SH-SY5Y (cell line): Measurements from ENCODE around the gene TAS2R60.

Experiments used
- GATA2 ChIP-seq: IDR thresholded peaks from 2 replicates; pipeline ENCODE4 v1.6.1; 2011; ENCODE audit warnings: mild to moderate bottlenecking, low read depth, low read length
- GATA3 ChIP-seq: IDR thresholded peaks from 2 replicates; pipeline ENCODE4 v1.6.1; 2011; ENCODE audit warnings: low read depth, mild to moderate bottlenecking, low read length, moderate library complexity

The TAS2R60 gene

DNA sequence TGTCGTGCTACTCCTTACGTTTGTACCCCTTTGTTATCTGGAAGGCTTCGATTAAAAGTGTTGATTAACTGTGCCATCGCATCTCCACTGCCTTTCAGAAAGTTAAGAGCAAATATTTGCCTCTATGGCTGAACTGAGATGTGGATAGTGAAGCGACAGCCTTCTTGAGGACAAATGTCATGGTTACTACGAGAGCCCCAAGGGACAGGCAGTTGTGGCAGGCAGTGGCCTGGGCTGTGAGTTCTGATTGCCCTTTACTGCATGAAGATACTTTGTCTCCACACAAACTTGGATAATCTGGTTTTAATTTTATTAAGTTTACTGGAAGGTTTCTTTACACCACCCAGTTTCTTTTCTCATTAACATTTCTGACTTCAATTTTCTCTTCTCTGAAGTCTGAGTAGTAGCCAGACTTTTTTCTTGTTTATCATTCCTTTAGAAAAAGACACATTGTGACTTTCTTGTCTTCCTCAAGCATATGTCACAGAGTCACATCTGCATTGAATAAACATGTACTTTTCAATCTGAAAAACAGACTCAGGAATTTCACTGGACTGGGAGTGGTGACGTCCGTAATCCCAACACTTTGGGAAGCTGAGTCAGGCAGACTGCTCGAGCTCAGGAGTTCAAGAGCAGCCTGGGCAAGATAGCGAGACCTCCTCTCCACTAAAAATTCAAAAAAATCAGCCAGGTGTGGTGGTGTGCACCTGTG is 36.0 kb downstream of the TAS2R60 start:
- TF ChIP-seq GATA2: no peak
- TF ChIP-seq GATA3: no peak

DNA sequence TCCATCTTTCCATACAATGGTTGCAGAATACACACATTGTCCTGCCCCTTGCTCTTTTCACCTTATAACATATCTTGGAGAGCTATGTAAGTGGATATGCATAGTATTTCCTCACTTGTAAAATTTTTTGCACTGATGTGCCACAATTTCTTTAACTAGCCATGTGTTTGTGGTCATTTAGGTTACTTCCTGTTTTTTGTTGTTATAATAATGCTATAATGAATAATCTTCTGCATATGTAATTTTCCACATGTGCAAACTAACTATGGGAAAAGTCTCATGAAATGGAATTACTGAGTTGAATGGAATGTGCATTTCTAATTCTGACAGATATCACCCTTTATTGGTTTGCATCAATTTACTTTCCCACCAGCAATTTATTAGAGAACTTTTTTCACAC is 37.2 kb downstream of the TAS2R60 start:
- TF ChIP-seq GATA3 (no peak), GATA2 (no peak)

DNA sequence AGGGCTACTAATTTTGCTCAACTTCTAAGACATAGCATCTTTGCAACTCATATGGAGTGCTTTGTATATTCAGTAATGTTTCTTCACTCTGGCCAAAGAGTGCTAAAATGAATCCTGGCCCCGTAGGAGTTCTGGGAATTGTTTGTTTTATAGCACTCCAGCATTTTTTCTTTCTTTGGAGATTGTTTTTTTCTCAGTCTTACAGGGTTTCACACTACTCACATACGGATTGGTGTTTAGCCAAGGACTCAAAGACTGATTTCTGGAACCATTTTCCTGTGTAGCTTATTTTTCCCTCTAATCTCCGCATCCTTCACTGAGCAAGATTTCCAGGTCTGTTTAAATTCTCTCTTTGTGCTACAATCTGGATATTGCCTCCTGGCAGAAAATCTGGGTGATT is 40.9 kb downstream of the TAS2R60 start:
- TF ChIP-seq GATA2: no peak
- no peak for TF ChIP-seq GATA3

DNA sequence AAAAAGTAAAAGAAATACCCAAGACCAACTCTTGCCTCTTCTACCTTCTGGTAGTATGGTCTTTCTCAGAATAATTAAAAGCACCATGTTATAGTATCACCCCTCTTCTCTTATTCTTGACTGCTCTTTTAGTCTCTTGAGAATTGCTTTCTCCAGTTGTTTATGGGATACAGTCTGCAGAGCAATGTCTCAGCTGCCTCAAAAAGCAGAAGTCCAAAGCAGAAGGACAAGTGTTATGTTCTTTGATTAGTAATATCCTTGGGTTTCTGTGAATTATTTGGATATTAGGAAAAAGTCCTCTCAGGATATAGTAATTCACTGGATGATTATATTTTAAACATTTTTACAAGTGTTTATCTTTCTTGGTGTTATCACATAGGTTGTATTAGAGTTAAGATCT is 41.8 kb downstream of the TAS2R60 start:
- no peak for TF ChIP-seq GATA3
- TF ChIP-seq GATA2: no peak

DNA sequence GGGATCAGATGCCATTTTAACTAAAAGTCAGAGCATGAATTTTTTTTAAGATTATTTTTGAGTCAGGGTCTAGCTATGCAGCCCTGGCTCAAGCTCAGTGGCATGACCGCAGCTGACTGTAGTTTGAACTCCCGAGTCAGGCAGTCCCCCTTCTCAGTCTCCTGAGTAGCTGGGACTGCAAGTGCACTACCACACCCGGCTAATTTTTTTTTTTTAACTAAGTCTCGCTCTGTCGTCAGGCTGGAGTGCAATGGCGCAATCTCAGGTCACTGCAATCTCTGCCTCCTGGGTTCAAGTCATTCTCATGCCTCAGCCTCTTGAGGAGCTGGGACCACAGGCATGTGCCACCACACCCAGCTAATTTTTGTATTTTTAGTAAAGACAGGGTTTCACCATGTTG is 42.2 kb downstream of the TAS2R60 start:
- TF ChIP-seq GATA2 (no peak), GATA3 (no peak)

DNA sequence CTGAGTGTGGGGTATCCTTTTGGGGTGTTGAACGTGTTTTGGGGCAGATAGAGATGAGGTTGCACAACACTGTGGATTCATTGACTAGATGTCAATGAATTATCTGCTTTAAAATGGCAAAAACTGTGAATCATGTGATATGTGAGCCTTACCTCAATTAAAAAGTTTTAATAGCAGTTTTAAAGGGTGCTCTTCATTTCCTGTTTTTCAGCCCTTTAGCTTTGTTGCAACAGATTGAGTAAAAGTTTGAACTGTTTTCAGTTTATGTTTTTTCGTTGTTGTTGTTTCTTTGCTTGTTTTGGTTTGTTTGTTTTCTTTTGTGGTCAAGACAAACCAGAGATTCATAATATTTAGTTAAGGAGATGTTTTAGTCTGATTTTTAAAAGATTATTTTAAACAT is 43.8 kb downstream of the TAS2R60 start:
- TF ChIP-seq GATA2 (no peak), GATA3 (no peak)

DNA sequence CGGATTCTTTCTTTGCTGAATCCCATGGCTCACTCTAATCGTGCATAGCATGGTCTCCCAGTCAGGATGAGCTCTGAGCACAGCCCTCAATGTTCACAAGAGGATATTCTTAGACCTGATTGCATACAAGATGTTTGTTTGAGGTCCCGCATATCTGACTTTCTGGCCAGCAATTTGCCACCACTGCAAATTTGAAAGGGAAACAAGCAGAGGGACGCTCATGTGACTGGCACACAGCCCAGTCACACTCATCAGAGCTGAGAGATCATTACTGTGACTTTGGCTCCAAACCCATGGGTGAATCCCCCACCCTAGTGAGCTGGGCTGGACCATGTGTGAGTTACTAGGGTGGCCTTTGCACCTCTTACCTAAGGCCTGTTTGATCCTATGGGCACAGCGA is 44.3 kb downstream of the TAS2R60 start:
- TF ChIP-seq GATA3 (no peak), GATA2 (no peak)

DNA sequence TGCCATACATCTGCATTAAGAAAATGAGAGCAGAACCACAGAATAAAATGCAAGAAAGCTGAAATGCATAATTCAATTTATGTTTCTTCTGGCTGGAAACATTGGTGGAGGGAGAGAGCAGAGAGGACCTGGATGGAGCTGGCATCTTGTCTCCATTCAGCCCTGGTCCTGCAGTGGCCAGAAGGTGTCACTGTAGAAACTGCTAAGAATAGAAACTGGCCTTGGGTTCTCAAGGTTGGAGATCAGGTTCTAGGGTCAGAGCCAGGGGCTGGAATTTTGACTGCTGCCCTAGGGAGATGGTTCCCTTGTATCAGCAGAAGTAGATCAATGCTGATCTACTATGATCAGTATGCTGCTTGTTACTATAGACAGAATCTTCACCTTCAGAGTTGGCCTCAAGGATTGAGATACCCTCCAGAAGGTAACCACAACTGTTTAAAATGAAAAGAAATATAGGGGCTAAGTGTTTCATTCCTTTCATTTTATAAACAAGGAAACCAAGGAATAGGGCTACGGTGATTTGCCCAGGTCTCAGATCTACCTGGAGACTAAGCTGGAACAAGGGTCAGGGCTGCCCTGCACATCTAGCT is 47.6 kb downstream of the TAS2R60 start:
- TF ChIP-seq GATA2: no peak
- no peak for TF ChIP-seq GATA3

DNA sequence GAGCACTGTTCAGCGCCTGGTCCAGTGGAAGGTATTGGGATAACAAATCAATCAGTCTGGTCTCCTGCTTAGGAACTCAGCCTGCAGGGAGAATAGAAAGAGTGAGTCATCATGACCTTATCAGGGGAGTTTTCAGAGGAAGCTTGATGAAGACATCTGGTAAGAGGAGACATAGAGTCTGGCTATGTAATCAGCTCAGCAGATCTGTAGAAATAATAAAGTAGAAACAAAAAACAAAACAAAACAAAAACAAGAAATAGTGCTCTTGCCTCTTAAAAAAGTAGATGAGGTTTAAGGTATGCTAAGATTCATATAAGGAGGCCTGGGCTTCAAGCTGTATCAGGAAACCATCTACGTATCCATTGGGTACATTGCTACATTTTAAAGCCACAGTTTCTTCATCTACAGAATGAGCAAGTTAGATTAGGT is 48.8 kb downstream of the TAS2R60 start:
- TF ChIP-seq GATA3: no peak
- no peak for TF ChIP-seq GATA2

DNA sequence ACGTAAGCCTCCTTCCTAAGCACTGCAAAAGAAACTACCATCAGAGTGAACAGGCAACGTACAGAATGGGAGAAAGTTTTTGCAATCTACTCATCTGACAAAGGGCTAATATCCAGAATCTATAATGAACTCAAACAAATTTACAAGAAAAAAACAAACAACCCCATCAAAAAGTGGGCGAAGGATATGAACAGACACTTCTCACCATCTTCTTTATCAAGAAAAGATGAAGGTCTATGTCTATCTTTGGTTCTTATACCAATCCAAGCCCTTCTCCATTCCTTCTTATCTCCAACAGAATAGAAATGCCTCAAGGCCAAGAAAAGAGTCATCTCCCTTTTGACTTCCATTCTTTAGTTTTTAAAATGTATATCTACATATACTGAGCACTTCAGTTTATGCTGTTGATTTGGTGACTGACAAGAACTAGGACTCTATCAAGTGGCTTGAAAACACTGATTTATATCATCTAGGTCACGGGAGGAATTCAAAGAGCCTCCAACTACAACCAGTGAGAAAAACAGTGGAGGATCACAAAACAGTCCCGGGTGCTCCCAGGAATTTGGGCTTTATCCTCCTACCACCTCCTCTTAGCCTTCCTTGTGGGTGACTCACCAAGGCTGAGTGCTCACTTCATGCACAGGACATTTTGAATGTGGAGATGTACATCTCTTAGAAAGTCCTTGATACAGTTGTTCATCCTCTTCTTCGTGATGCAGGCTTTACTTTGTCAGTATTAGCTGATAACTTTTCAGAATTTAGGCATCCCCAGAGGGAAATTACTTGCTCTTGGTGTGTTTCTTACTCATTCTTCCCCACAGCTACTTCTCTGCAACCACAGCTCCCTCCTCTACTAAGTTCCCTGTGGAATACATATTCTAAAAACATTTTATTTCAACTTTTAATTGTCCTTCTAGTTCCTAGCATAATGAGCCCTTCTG is 49.8 kb downstream of the TAS2R60 start:
- TF ChIP-seq GATA3: no peak
- no peak for TF ChIP-seq GATA2

DNA sequence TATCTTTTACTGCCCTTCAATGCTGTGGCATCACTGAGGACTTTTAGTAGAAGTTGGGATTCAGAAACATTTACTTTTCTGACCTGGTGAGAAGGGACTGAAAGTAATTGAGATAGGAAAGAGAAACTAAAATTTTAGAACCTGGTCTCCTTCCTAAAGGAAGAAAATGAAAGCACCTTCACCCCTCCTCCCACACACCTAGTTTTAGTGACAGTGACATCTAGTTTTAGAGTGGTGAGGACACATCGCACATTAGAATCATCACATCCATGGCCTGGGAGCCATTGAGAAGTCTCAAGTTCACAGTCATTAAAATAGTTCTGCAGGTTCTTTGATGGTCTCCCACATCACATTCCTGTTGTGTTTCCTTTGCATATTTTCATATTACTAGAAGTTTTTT is 50.5 kb downstream of the TAS2R60 start:
- no peak for TF ChIP-seq GATA3
- no peak for TF ChIP-seq GATA2
